H1 (cell line): Measurements from ENCODE around the gene PCDH9. TPM values are rescaled to one million over a fixed set of nuclear protein-coding genes. Genes with fewer than 3 reads are reported as not detected.

Experiments
- CTCF ChIA-PET: fragments of 300-600 bp; sonication (Branson Sonifier 250); formaldehyde crosslinking; loops from one replicate; lab custom pipeline; 2021; ENCODE audit not compliant: partially characterized antibody; lab: Charles Lee
- POLR2A ChIA-PET: fragments of 300-600 bp; sonication (Branson Sonifier 250); formaldehyde crosslinking; loops from one replicate; lab custom pipeline; 2021; ENCODE audit warnings: inconsistent platforms; ENCODE audit not compliant: partially characterized antibody; lab: Charles Lee
- DNase-seq, 2 experiments: peaks; one replicate each; pipeline versions ENCODE4 v3.0.0 to v3.0.0-alpha.2; 2010 to 2022; ENCODE audit warnings: low spot score in 2 of 2, low read depth in 1 of 2, mixed read lengths in 1 of 2
- FAIRE-seq: peaks from 2 replicates; lab custom pipeline; 2011; peaks lifted over from hg19 to GRCh38; lab: Jason Lieb, UNC
- H2AFZ ChIP-seq: 2 replicates; pipeline ENCODE4 v1.8.1; 2012; ENCODE audit warnings: low read length, inconsistent platforms
- H2AK5ac ChIP-seq: 2 replicates; pipeline ENCODE4 v1.6.1; 2013; ENCODE audit warnings: low read depth, low read length
- H2BK120ac ChIP-seq: replicated peaks from 2 replicates; pipeline ENCODE3; 2013; ENCODE audit warnings: low read depth, low read length, inconsistent platforms
- H2BK12ac ChIP-seq: 2 replicates; pipeline ENCODE4 v1.6.1; 2013; ENCODE audit warnings: low read depth, low read length
- H2BK15ac ChIP-seq: 2 replicates; pipeline ENCODE4 v1.6.1; 2013; ENCODE audit warnings: low read length
- H2BK20ac ChIP-seq: 2 replicates; pipeline ENCODE4 v1.6.1; 2013; ENCODE audit warnings: low read length
- H2BK5ac ChIP-seq: 2 replicates; pipeline ENCODE4 v1.6.1; 2013; ENCODE audit warnings: low read depth, low read length
- H3K14ac ChIP-seq: 2 replicates; pipeline ENCODE4 v1.6.1; 2013; ENCODE audit warnings: inconsistent platforms; ENCODE audit not compliant: insufficient read length
- H3K18ac ChIP-seq: 2 replicates; pipeline ENCODE4 v1.6.1; 2013; ENCODE audit warnings: low read length; ENCODE audit errors: extremely low read depth
- H3K23ac ChIP-seq: 2 replicates; pipeline ENCODE4 v1.6.1; 2013; ENCODE audit warnings: inconsistent platforms; ENCODE audit not compliant: insufficient read length
- H3K23me2 ChIP-seq: 2 replicates; pipeline ENCODE4 v1.6.1; 2013; ENCODE audit warnings: low read depth, low read length
- H3K27ac ChIP-seq: 2 replicates; pipeline ENCODE4 v1.6.1; 2011; ENCODE audit warnings: low read depth, low read length, inconsistent platforms
- H3K27me3 ChIP-seq, 4 experiments: replicated peaks in 1 of 4; 1 replicate in 1 of 4; 2 replicates in 3 of 4; pipeline versions ENCODE4 v1.6.1 to v1.8.1; 2011 to 2013; ENCODE audit warnings: low read length in 3 of 4, mild to moderate bottlenecking in 3 of 4, inconsistent platforms in 2 of 4, mixed read lengths in 2 of 4, moderate library complexity in 1 of 4; ENCODE audit not compliant: control insufficient read depth in 3 of 4, insufficient read depth in 3 of 4; ENCODE audit errors: extremely low read depth in 1 of 4
- H3K36me3 ChIP-seq, 4 experiments: 2 replicates each; pipeline versions ENCODE4 v1.6.1 to v1.8.1; 2011 to 2013; ENCODE audit warnings: mild to moderate bottlenecking in 4 of 4, low read length in 3 of 4, moderate library complexity in 2 of 4, control low read depth in 1 of 4, inconsistent platforms in 1 of 4; ENCODE audit not compliant: insufficient read depth in 4 of 4, control insufficient read depth in 2 of 4
- H3K4ac ChIP-seq: replicated peaks from 2 replicates; pipeline ENCODE3; 2013; ENCODE audit warnings: low read length, low read depth, mixed read lengths, inconsistent platforms; ENCODE audit not compliant: insufficient read length
- H3K4me1 ChIP-seq, 4 experiments: replicated peaks in 1 of 4; 1 replicate in 1 of 4; 2 replicates in 3 of 4; pipeline versions ENCODE4 v1.6.1 to v1.8.1; 2011 to 2013; ENCODE audit warnings: low read length in 3 of 4, inconsistent platforms in 2 of 4, mixed read lengths in 1 of 4; ENCODE audit not compliant: insufficient read depth in 4 of 4, control insufficient read depth in 3 of 4
- H3K4me2 ChIP-seq, 2 experiments: 2 replicates each; pipeline versions ENCODE4 v1.6.1 to v1.8.1; 2011 to 2013; ENCODE audit warnings: low read depth in 2 of 2, low read length in 2 of 2, control low read depth in 1 of 2, inconsistent platforms in 1 of 2, mild to moderate bottlenecking in 1 of 2; ENCODE audit not compliant: insufficient read depth in 1 of 2
- H3K4me3 ChIP-seq, 4 experiments: fragments of 200-600, 300-600 bp in 1 of 4; sonication (generic), shearing (Covaris generic), sonication (Bioruptor Twin) in 1 of 4; 2 replicates each; pipeline versions ENCODE4 v1.5.1 to v1.8.1; 2011 to 2016; ENCODE audit warnings: low read length in 4 of 4, low read depth in 3 of 4, control low read depth in 2 of 4, inconsistent platforms in 2 of 4, mild to moderate bottlenecking in 2 of 4, mixed read lengths in 1 of 4, moderate library complexity in 1 of 4; ENCODE audit not compliant: insufficient read depth in 2 of 4; ENCODE audit errors: extremely low read depth in 1 of 4
- H3K56ac ChIP-seq: replicated peaks from 2 replicates; pipeline ENCODE3; 2013; ENCODE audit warnings: low read depth, mild to moderate bottlenecking, mixed read lengths, low read length, inconsistent platforms; ENCODE audit not compliant: insufficient read length
- H3K79me1 ChIP-seq: 2 replicates; pipeline ENCODE4 v1.6.1; 2013; ENCODE audit warnings: low read depth, low read length, control low read depth
- H3K79me2 ChIP-seq, 2 experiments: 2 replicates each; pipeline versions ENCODE4 v1.6.1 to v1.8.1; 2012 to 2013; ENCODE audit warnings: low read length in 2 of 2, mild to moderate bottlenecking in 2 of 2, inconsistent platforms in 1 of 2; ENCODE audit not compliant: insufficient read depth in 2 of 2, control insufficient read depth in 1 of 2
- H3K9ac ChIP-seq, 4 experiments: replicated peaks in 1 of 4; 1 replicate in 1 of 4; 2 replicates in 3 of 4; pipeline versions ENCODE4 v1.6.1 to v1.8.1; 2011 to 2013; ENCODE audit warnings: low read depth in 3 of 4, low read length in 3 of 4, control low read depth in 2 of 4, mild to moderate bottlenecking in 2 of 4, moderate library complexity in 2 of 4, inconsistent platforms in 1 of 4; ENCODE audit errors: extremely low read depth in 1 of 4
- H3K9me3 ChIP-seq, 2 experiments: 2 replicates each; pipeline versions ENCODE4 v1.6.1 to v1.8.1; 2012 to 2013; ENCODE audit warnings: mild to moderate bottlenecking in 2 of 2, moderate library complexity in 2 of 2, control low read depth in 1 of 2, inconsistent platforms in 1 of 2, low read depth in 1 of 2, low read length in 1 of 2, mixed read lengths in 1 of 2; ENCODE audit not compliant: insufficient read depth in 2 of 2
- H4K20me1 ChIP-seq, 2 experiments: replicated peaks in 1 of 2; 2 replicates each; pipeline versions ENCODE3 to v1.8.1; 2011 to 2013; ENCODE audit warnings: inconsistent platforms in 2 of 2, low read length in 2 of 2, mild to moderate bottlenecking in 1 of 2; ENCODE audit not compliant: insufficient read depth in 2 of 2, control insufficient read depth in 1 of 2
- H4K5ac ChIP-seq: 2 replicates; pipeline ENCODE4 v1.6.1; 2013; ENCODE audit warnings: low read length, low read depth, mixed read lengths, inconsistent platforms; ENCODE audit not compliant: insufficient read length
- H4K8ac ChIP-seq: 2 replicates; pipeline ENCODE4 v1.8.0; 2013; ENCODE audit warnings: mild to moderate bottlenecking, moderate library complexity, low read length, inconsistent platforms; ENCODE audit not compliant: insufficient read depth; ENCODE audit errors: extremely low read depth
- H4K91ac ChIP-seq: replicated peaks from 2 replicates; pipeline ENCODE3; 2013; ENCODE audit warnings: low read length, mixed read lengths, inconsistent platforms; ENCODE audit not compliant: insufficient read length
- CBX8 ChIP-seq: fragments of 300-800, 300-1000 bp; sonication (generic); IDR thresholded peaks from 2 replicates; pipeline ENCODE4 v1.7.1; 2016; ENCODE audit warnings: low read depth, low read length, borderline replicate concordance
- CHD1 ChIP-seq: IDR thresholded peaks from 2 replicates; pipeline ENCODE4 v1.6.1; 2012; ENCODE audit warnings: low read depth, low read length, improper control_type of control experiment
- CREB1 ChIP-seq: IDR thresholded peaks from 2 replicates; pipeline ENCODE4 v1.6.1; 2012; ENCODE audit warnings: inconsistent platforms
- POLR2AphosphoS5 ChIP-seq: IDR thresholded peaks from 2 replicates; pipeline ENCODE4 v1.6.1; 2011; ENCODE audit warnings: low read depth, low read length
- POU5F1 ChIP-seq: IDR thresholded peaks from 2 replicates; pipeline ENCODE4 v1.6.1; 2011; ENCODE audit warnings: low read depth, mild to moderate bottlenecking, low read length, moderate library complexity
- SP4 ChIP-seq: IDR thresholded peaks from 2 replicates; pipeline ENCODE4 v1.6.1; 2012; ENCODE audit warnings: low read length, inconsistent platforms
- TAF1 ChIP-seq: IDR thresholded peaks from 2 replicates; pipeline ENCODE4 v1.6.1; 2011; ENCODE audit warnings: mild to moderate bottlenecking, low read depth, low read length
- TBP ChIP-seq: IDR thresholded peaks from 2 replicates; pipeline ENCODE4 v1.6.1; 2011; ENCODE audit warnings: low read depth, low read length, improper control_type of control experiment
- TCF12 ChIP-seq: IDR thresholded peaks from 2 replicates; pipeline ENCODE4 v1.6.1; 2011; ENCODE audit warnings: low read depth, mild to moderate bottlenecking, low read length
- WGBS, 2 experiments: shearing (Covaris generic) in 1 of 2; methylation state at CpG; one replicate each; pipeline versions ENCODE4 v1.1.6 to v1.1.7; 2013 to 2015; ENCODE audit warnings: low lambda C conversion rate in 2 of 2, mixed read lengths in 2 of 2, inconsistent platforms in 1 of 2, low coverage in 1 of 2, missing lambda C conversion rate in 1 of 2; ENCODE audit not compliant: insufficient replicate concordance in 2 of 2, insufficient coverage in 1 of 2, insufficient read length in 1 of 2; ENCODE audit errors: extremely low coverage in 1 of 2, missing lambda C conversion rate in 1 of 2; 5-methylcytosine and 5-hydroxymethylcytosine counted together
- polyA plus RNA-seq, 7 experiments: library from polyadenylated mRNA; depleted of rRNA in 3 of 7; stranded (reverse) in 5 of 7; unstranded in 2 of 7; fragments of >200 nt in 5 of 7; fragments of 200-250 nt in 2 of 7; gene quantifications; 1 replicate in 5 of 7; 2 replicates in 1 of 7; 4 replicates in 1 of 7; pipeline versions ENCODE4 v1.2.1 to v1.2.3, GENCODE V29; 2011 to 2013; ENCODE audit warnings: missing spikeins in 2 of 7, mixed read lengths in 2 of 7
- total RNA-seq: library from RNA; stranded (reverse); fragmentation: NEBNext Ultra II Directional; extraction: Animal tissue kit (Norgen Biotek cat#: 25700); gene quantifications from 2 replicates; pipeline ENCODE4 v1.2.1, GENCODE V29; 2021
- TF ChIP-seq, protein P1 (sequence below): IDR thresholded peaks from 2 replicates; pipeline ENCODE4 v1.6.1; 2012; ENCODE audit warnings: inconsistent platforms
- TF ChIP-seq, protein P2 (sequence below), 3 experiments: IDR thresholded peaks; 1 replicate in 2 of 3; 2 replicates in 1 of 3; pipeline versions ENCODE4 v1.5.1 to v1.6.1; 2011; ENCODE audit warnings: low read length in 3 of 3, mild to moderate bottlenecking in 3 of 3, inconsistent platforms in 2 of 3, low read depth in 1 of 3, moderate library complexity in 1 of 3; ENCODE audit not compliant: insufficient read depth in 1 of 3; ENCODE audit errors: control extremely low read depth in 1 of 3

The PCDH9 gene
- total and polyA plus RNA-seq, 2 of the 8 experiments (the other 6 are each of a cell fraction or from before 2014, with no cell fraction given): 0.12 to 0.60 TPM

DNA sequence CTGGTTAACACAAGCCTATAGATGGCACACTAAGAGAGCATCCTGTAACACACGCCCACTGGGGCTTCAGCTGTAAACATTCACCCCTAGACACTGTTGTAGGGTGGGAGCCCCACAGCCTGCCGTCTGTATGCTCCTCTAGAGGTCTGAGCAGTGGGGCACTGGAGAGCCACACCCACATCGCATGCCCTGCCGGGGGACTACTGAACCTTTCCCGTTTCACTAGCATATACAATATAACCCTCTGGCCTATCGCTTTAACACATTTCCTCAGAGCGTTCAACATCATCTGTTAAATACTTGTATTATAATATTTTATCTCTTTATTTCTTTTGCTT is 73.4 kb downstream of the PCDH9 start:
- Histone ChIP-seq H3K18ac (no peak overlapping the region), H3K79me1 (no peaks in the 10 kb centered on the region), H2BK15ac (no peak overlapping the region), H3K9ac (no peak overlapping the region), H3K9me3 (no peaks in the 10 kb centered on the region), H3K4me2 (no peak overlapping the region), H3K27ac (no peak overlapping the region), H3K4me3 (no peak overlapping the region), H3K23ac (no peak overlapping the region), H2BK120ac (no peak overlapping the region), H3K36me3 (no peaks in the 10 kb centered on the region), H3K27me3 (no peaks in the 10 kb centered on the region), H4K91ac (no peak overlapping the region), H3K56ac (no peak overlapping the region), H2AFZ (peak overlapping the region; percentile 89; the same call in 1 of the 2 replicates), H3K23me2 (no peaks in the 10 kb centered on the region), H2BK12ac (no peak overlapping the region), H4K20me1 (no peaks in the 10 kb centered on the region), H3K79me2 (no peaks in the 10 kb centered on the region), H2AK5ac (no peak overlapping the region), H2BK20ac (no peak overlapping the region), H4K5ac (no peak overlapping the region), H4K8ac (no peak overlapping the region), H3K4me1 (no peaks in the 10 kb centered on the region), H3K4ac (no peak overlapping the region), H2BK5ac (no peak overlapping the region), H3K14ac (no peak overlapping the region)
- TF ChIP-seq SP4 (no peak), CHD1 (no peak), TAF1 (no peak), TBP (no peak), TCF12 (no peak), POLR2AphosphoS5 (no peak), CREB1 (no peak), CBX8 (no peak), POU5F1 (no peak)
- TF ChIP-seq, protein P1, sequence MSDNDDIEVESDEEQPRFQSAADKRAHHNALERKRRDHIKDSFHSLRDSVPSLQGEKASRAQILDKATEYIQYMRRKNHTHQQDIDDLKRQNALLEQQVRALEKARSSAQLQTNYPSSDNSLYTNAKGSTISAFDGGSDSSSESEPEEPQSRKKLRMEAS: no peak
- TF ChIP-seq, protein P2, sequence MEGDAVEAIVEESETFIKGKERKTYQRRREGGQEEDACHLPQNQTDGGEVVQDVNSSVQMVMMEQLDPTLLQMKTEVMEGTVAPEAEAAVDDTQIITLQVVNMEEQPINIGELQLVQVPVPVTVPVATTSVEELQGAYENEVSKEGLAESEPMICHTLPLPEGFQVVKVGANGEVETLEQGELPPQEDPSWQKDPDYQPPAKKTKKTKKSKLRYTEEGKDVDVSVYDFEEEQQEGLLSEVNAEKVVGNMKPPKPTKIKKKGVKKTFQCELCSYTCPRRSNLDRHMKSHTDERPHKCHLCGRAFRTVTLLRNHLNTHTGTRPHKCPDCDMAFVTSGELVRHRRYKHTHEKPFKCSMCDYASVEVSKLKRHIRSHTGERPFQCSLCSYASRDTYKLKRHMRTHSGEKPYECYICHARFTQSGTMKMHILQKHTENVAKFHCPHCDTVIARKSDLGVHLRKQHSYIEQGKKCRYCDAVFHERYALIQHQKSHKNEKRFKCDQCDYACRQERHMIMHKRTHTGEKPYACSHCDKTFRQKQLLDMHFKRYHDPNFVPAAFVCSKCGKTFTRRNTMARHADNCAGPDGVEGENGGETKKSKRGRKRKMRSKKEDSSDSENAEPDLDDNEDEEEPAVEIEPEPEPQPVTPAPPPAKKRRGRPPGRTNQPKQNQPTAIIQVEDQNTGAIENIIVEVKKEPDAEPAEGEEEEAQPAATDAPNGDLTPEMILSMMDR (IDR thresholded peaks at IDR 0.05; ENCODE audit: control extremely low read depth in 1 of 3, insufficient read depth in 1 of 3, low read depth in 1 of 3, low read length in 3 of 3): no peak; a peak in 1 of 4 replicates
- DNase-seq (peak in 1 of 2 experiments; percentile 42), FAIRE-seq (no peak)
- WGBS, 2 experiments: 76% methylated on average over 7 of the region's 7 CpGs; no CpG with 5 or more reads in 1 of the 2 experiments
- POLR2A ChIA-PET: no interaction called here
- CTCF ChIA-PET: no interaction called here
